Breast epithelium (tissue), 4 donors: ENCODE data around the gene ST6GALNAC6. TPM values are rescaled to one million over a fixed set of nuclear protein-coding genes. Genes with fewer than 3 reads are reported as not detected.

Experiments
- DNase-seq, 2 donors: peaks; one replicate each; pipeline ENCODE4 v3.0.0-alpha.2; 2019; ENCODE audit warnings: low spot score in 2 of 2
- H3K27ac ChIP-seq, 2 donors: fragments of 200-600 bp; sonication (generic) in 1 of 2; one replicate each; pipeline ENCODE4 v1.5.1; 2016 to 2019; ENCODE audit warnings: mild to moderate bottlenecking in 1 of 2
- H3K27me3 ChIP-seq, 2 donors: fragments of 200-600 bp; sonication (generic) in 1 of 2; one replicate each; pipeline versions ENCODE4 v1.5.1 to v1.6.0; 2017 to 2019; ENCODE audit warnings: control low read depth in 1 of 2, mild to moderate bottlenecking in 1 of 2
- H3K36me3 ChIP-seq: fragments of 200-600 bp; one replicate; pipeline ENCODE4 v1.5.1; 2019
- H3K4me1 ChIP-seq, 2 donors: fragments of 200-600 bp; sonication (generic); one replicate each; pipeline ENCODE4 v1.5.1; 2016 to 2019; ENCODE audit warnings: control low read depth in 1 of 2
- H3K4me3 ChIP-seq, 3 donors: fragments of 200-600 bp; sonication (generic); 1 replicate in 2 of 3; 2 replicates in 1 of 3; pipeline ENCODE4 v1.5.1; 2016 to 2019; ENCODE audit warnings: mild to moderate bottlenecking in 3 of 3, moderate library complexity in 2 of 3
- H3K9me3 ChIP-seq, 2 donors: fragments of 200-600 bp; sonication (generic) in 1 of 2; one replicate each; pipeline ENCODE4 v1.5.1; 2016 to 2019; ENCODE audit warnings: control low read depth in 1 of 2
- CTCF ChIP-seq, 3 donors: fragments of 450-650 bp; IDR thresholded peaks; one replicate each; pipeline ENCODE4 v1.5.1; 2016 to 2017; ENCODE audit warnings: antibody characterized with exemption in 3 of 3, mild to moderate bottlenecking in 3 of 3, moderate library complexity in 3 of 3
- POLR2A ChIP-seq: fragments of 450-650 bp; IDR thresholded peaks from one replicate; pipeline ENCODE4 v1.6.1; 2016; ENCODE audit warnings: antibody characterized with exemption, mild to moderate bottlenecking, moderate library complexity
- POLR2AphosphoS5 ChIP-seq, 3 donors: sonication (generic); formaldehyde crosslinking; IDR thresholded peaks; one replicate each; pipeline ENCODE4 v1.6.1; 2017; ENCODE audit warnings: antibody characterized with exemption in 3 of 3
- intact Hi-C: fragments of 100-400 bp; cut with DNase I; formaldehyde crosslinking; loops from one replicate; pipeline ENCODE4 v1.15.1; 2023; ENCODE audit warnings: low total_unique reads
- total RNA-seq, 3 donors: library from RNA; depleted of rRNA; stranded (reverse); fragments of >200 nt; gene quantifications; one replicate each; pipeline ENCODE4 v1.1.0, GENCODE V29; 2016

ST6GALNAC6 gene
- total RNA-seq, 3 donors from 2014 or later: 61.5 to 175 (median 103) TPM

GRCh38 chr9:127938298-127938690 is 38.9 kb upstream of the ST6GALNAC6 start:
- peaks cover 23 to 25% of the 10 kb centered on the region in 2 donors for H3K4me1 ChIP-seq
- no peaks in the 10 kb centered on the region for H3K9me3 ChIP-seq
- intact Hi-C loops: no loop called here
- H3K4me3 ChIP-seq: peak overlapping the region; percentile 78 to 89 (median 79)
- H3K27me3 ChIP-seq: no peaks in the 10 kb centered on the region
- H3K27ac ChIP-seq: peak overlapping the region; percentile 66 to 88
- no peaks in the 10 kb centered on the region for H3K36me3 ChIP-seq
- peak in 1 of 3 donors; percentile 8 for TF ChIP-seq POLR2AphosphoS5 (IDR thresholded peaks at IDR 0.05)
- no peak for TF ChIP-seq CTCF (IDR thresholded peaks at IDR 0.05)
- no peak for DNase-seq

- Histone ChIP-seq H3K36me3 (no peaks in the 10 kb centered on the region), H3K9me3 (no peaks in the 10 kb centered on the region), H3K4me1 (peaks cover 23 to 25% of the 10 kb centered on the region in 2 donors), H3K4me3 (peak within 1 kb of the TSS; percentile 78 to 89 (median 79)), H3K27ac (peak within 1 kb of the TSS; percentile 66 to 88), H3K27me3 (no peaks in the 10 kb centered on the region)
- DNase-seq: peak; percentile 63 to 79
- TF ChIP-seq POLR2A: peak; percentile 50
- TF ChIP-seq CTCF (IDR thresholded peaks at IDR 0.05): no peak
- peak; percentile 56 to 88 (median 56) for TF ChIP-seq POLR2AphosphoS5 (IDR thresholded peaks at IDR 0.05)
- intact Hi-C loops: no loop called here
These were observed 38.2 kb upstream of the ST6GALNAC6 start, which contains the start of gene DPM2 for GRCh38 chr9:127937388-127938297. Gene DPM2, minus strand, starts transcription at chr9:127937854. Its CDS starts 34 bp downstream, at chr9:127937820.

- H3K36me3 ChIP-seq: no peaks in the 10 kb centered on the region
- H3K4me1 ChIP-seq: peaks cover 18 to 25% of the 10 kb centered on the region in 2 donors
- DNase-seq: no peak
- H3K27me3 ChIP-seq: no peaks in the 10 kb centered on the region
- intact Hi-C loops: no loop called here
- H3K4me3 ChIP-seq: peak overlapping the region; percentile 78 to 89 (median 79)
- TF ChIP-seq CTCF (IDR thresholded peaks at IDR 0.05): no peak
- no peak for TF ChIP-seq POLR2AphosphoS5 (IDR thresholded peaks at IDR 0.05)
- no peak for TF ChIP-seq POLR2A
- peak overlapping the region; percentile 66 to 88 for H3K27ac ChIP-seq
- H3K9me3 ChIP-seq: no peaks in the 10 kb centered on the region
These were observed 37.6 kb upstream of the ST6GALNAC6 start for GRCh38 chr9:127937056-127937387.

- H3K27ac ChIP-seq: no peak overlapping the region
- intact Hi-C loops: no loop called here
- no peaks in the 10 kb centered on the region for H3K9me3 ChIP-seq
- no peak for DNase-seq
- H3K4me3 ChIP-seq: peak overlapping the region in 2 of 3 donors; percentile 79 to 89
- no peaks in the 10 kb centered on the region for H3K27me3 ChIP-seq
- H3K36me3 ChIP-seq: no peaks in the 10 kb centered on the region
- TF ChIP-seq CTCF (IDR thresholded peaks at IDR 0.05) (no peak), POLR2A (no peak), POLR2AphosphoS5 (IDR thresholded peaks at IDR 0.05) (no peak)
- H3K4me1 ChIP-seq: peaks cover 14 to 25% of the 10 kb centered on the region in 2 donors
These were observed 37.0 kb upstream of the ST6GALNAC6 start for GRCh38 chr9:127936347-127936852.

- TF ChIP-seq CTCF (IDR thresholded peaks at IDR 0.05) (no peak), POLR2A (no peak), POLR2AphosphoS5 (IDR thresholded peaks at IDR 0.05) (no peak)
- intact Hi-C loops: no loop called here
- Histone ChIP-seq H3K4me3 (peak overlapping the region in 1 of 3 donors; percentile 89), H3K4me1 (peaks cover 18 to 28% of the 10 kb centered on the region in 2 donors), H3K36me3 (no peaks in the 10 kb centered on the region), H3K9me3 (no peaks in the 10 kb centered on the region), H3K27ac (no peak overlapping the region), H3K27me3 (no peaks in the 10 kb centered on the region)
- DNase-seq: no peak
These were observed 36.4 kb upstream of the ST6GALNAC6 start for GRCh38 chr9:127935765-127936221.
